A673 (cell line): Measurements from ENCODE around the gene RNF8. TPM values are rescaled to one million over a fixed set of nuclear protein-coding genes. Genes with fewer than 3 reads are reported as not detected.

Source experiments
- BruUV-seq: library from RNA; stranded (reverse); fragments of 400-500 nt; replicated peaks from 2 replicates; lab custom pipeline; 2021; lab: Mats Ljungman, UMichigan
- CTCF ChIA-PET: fragments of 300-600 bp; sonication (Branson Sonifier 250); formaldehyde crosslinking; loops from one replicate; lab custom pipeline; 2022; ENCODE audit warnings: antibody characterized with exemption; lab: Charles Lee
- POLR2A ChIA-PET: fragments of 300-600 bp; sonication (Branson Sonifier 250); formaldehyde crosslinking; loops from one replicate; lab custom pipeline; 2022; ENCODE audit warnings: antibody characterized with exemption; ENCODE audit not compliant: low non-redundant PET; lab: Charles Lee
- DNase-seq: peaks from one replicate; pipeline ENCODE4 v3.0.0-alpha.2; 2015; ENCODE audit warnings: low spot score
- H3K27ac ChIP-seq: fragments of 200-600 bp; sonication (generic); 2 replicates; pipeline ENCODE4 v1.5.1; 2016; ENCODE audit warnings: mixed run types, low read depth, mild to moderate bottlenecking, mixed read lengths, antibody characterized with exemption, low read length; ENCODE audit not compliant: poor library complexity, severe bottlenecking
- H3K27me3 ChIP-seq: fragments of 200-600 bp; sonication (generic); replicated peaks from 2 replicates; pipeline ENCODE4 v1.6.1; 2017; ENCODE audit warnings: mixed run types, low read depth, mild to moderate bottlenecking, mixed read lengths, antibody characterized with exemption, low read length; ENCODE audit not compliant: insufficient read depth, poor library complexity
- H3K36me3 ChIP-seq: fragments of 200-600 bp; sonication (generic); 2 replicates; pipeline ENCODE4 v1.6.1; 2016; ENCODE audit warnings: mixed run types, mild to moderate bottlenecking, mixed read lengths, antibody characterized with exemption, low read length; ENCODE audit not compliant: insufficient read depth, poor library complexity, severe bottlenecking
- H3K4me1 ChIP-seq: fragments of 200-600 bp; sonication (generic); 2 replicates; pipeline ENCODE4 v1.6.1; 2017; ENCODE audit warnings: mixed run types, mild to moderate bottlenecking, mixed read lengths, antibody characterized with exemption, low read length; ENCODE audit not compliant: insufficient read depth, poor library complexity, severe bottlenecking
- H3K4me3 ChIP-seq: fragments of 200-600 bp; sonication (generic); 2 replicates; pipeline ENCODE4 v1.5.1; 2016; ENCODE audit warnings: low read depth, mixed run types, mild to moderate bottlenecking, mixed read lengths, low read length; ENCODE audit not compliant: poor library complexity, severe bottlenecking
- H3K9me3 ChIP-seq: fragments of 200-600 bp; sonication (generic); 2 replicates; pipeline ENCODE4 v1.6.1; 2016; ENCODE audit warnings: mixed run types, low read depth, mild to moderate bottlenecking, mixed read lengths, antibody characterized with exemption, low read length; ENCODE audit not compliant: poor library complexity, severe bottlenecking
- CTCF ChIP-seq: fragments of 300-800, 200-600 bp; sonication (generic); conservative IDR thresholded peaks from 2 replicates; pipeline ENCODE4 v1.5.1; 2017; ENCODE audit warnings: low read depth, mild to moderate bottlenecking, antibody characterized with exemption, low read length, moderate library complexity, mixed read lengths
- EZH2 ChIP-seq: fragments of 200-600 bp; sonication (generic); IDR thresholded peaks from 2 replicates; pipeline ENCODE4 v1.6.1; 2017; ENCODE audit warnings: borderline replicate concordance, low read depth, mild to moderate bottlenecking, mixed read lengths, antibody characterized with exemption, low read length; ENCODE audit not compliant: poor library complexity, severe bottlenecking
- intact Hi-C: fragments of 100-400 bp; cut with micrococcal nuclease; formaldehyde crosslinking; loops from one replicate; pipeline ENCODE4 v1.10.0; 2022; ENCODE audit not compliant: unreplicated experiment
- total RNA-seq: library from RNA; stranded (reverse); gene quantifications from 2 replicates; pipeline ENCODE4 v1.2.3, GENCODE V29; 2021

The RNF8 gene
- total RNA-seq, 1 experiment from 2014 or later: 25.6 TPM

DNA sequence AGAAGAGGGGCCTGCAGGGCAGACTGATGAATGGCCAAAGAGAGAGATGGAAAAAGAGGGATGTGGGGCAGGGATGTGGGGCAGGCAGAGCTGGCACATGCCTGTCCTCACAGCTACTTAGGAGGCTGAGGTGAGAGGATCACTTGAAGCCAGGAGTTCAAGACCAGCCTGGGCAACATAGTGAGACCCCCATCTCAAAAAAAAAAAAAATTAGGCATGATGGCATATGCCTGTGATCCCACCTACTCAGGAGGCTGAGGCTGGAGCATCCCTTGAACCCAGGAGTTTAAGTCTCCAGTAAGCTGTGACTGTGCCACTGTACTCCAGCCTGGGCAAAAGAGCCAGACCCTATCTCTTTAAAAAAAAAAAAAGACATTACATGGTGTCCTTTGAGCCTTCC, 34.8 kb downstream of the RNF8 start:
- intact Hi-C loops: loop anchor here (10.0 kb wide), 1 partner anchor 176 kb away; no protein-coding TSS in a partner anchor
- TF ChIP-seq EZH2 (no peak), CTCF (no peak)
- no peak for DNase-seq
- ChIA-PET POLR2A (no interaction called here), CTCF (no interaction called here)
- H3K4me3 ChIP-seq: no peak overlapping the region
- no peaks in the 10 kb centered on the region for H3K4me1 ChIP-seq
- H3K27ac ChIP-seq: no peak overlapping the region
- H3K9me3 ChIP-seq: no peaks in the 10 kb centered on the region
- BruUV-seq: no TSS peak
- peaks cover 14% of the 10 kb centered on the region for H3K36me3 ChIP-seq
- no peaks in the 10 kb centered on the region for H3K27me3 ChIP-seq

GRCh38 chr6:37389857-37390256, 36.1 kb downstream of the RNF8 start:
- Histone ChIP-seq H3K9me3 (no peaks in the 10 kb centered on the region), H3K36me3 (peaks cover 14% of the 10 kb centered on the region), H3K27ac (no peak overlapping the region), H3K4me3 (no peak overlapping the region), H3K27me3 (no peaks in the 10 kb centered on the region), H3K4me1 (no peaks in the 10 kb centered on the region)
- intact Hi-C loops: loop anchor here (10.0 kb wide), 1 partner anchor 175 kb away; no protein-coding TSS in a partner anchor
- BruUV-seq: no TSS peak
- TF ChIP-seq EZH2: no peak
- no peak for TF ChIP-seq CTCF
- DNase-seq: no peak
- ChIA-PET CTCF (no interaction called here), POLR2A (no interaction called here)

GRCh38 chr6:37391120-37391519, 37.3 kb downstream of the RNF8 start:
- POLR2A ChIA-PET: no interaction called here

More at GRCh38 chr6:37391120-37391519, 37.3 kb downstream of the RNF8 start:
- Histone ChIP-seq H3K27ac (no peak overlapping the region), H3K36me3 (peaks cover 14% of the 10 kb centered on the region), H3K4me3 (no peak overlapping the region), H3K4me1 (no peaks in the 10 kb centered on the region), H3K9me3 (no peaks in the 10 kb centered on the region), H3K27me3 (no peaks in the 10 kb centered on the region)
- no TSS peak for BruUV-seq
- DNase-seq: no peak
- no peak for TF ChIP-seq EZH2
- TF ChIP-seq CTCF: no peak
- intact Hi-C loops: no loop called here
- CTCF ChIA-PET: no interaction called here
